GM12878 (cell line): Measurements from ENCODE around the gene LKAAEAR1. TPM values are rescaled to one million over a fixed set of nuclear protein-coding genes. Genes with fewer than 3 reads are reported as not detected.

Source experiments
- ATAC-seq: fragments of 200-7000 bp; cut with Tn5 transposase; 3 replicates; pipeline ENCODE4 v1.9.1; 2020; ENCODE audit warnings: mild to moderate bottlenecking, moderate library complexity
- BruUV-seq: library from RNA; stranded (reverse); fragments of 400-500 nt; replicated peaks from 2 replicates; lab custom pipeline; 2021; lab: Mats Ljungman, UMichigan
- CTCF ChIA-PET: fragments of 300-600 bp; sonication (Branson Sonifier 250); formaldehyde crosslinking; extraction: SDS; loops from one replicate; lab custom pipeline; 2021; ENCODE audit warnings: inconsistent platforms; lab: Yijun Ruan, JAX
- POLR2A ChIA-PET: fragments of 350-600 bp; formaldehyde crosslinking; extraction: SDS; loops from one replicate; lab custom pipeline; 2021; ENCODE audit warnings: inconsistent platforms; lab: Charles Lee
- RAD21 ChIA-PET: fragments of 300-600 bp; sonication (Branson Sonifier 250); formaldehyde crosslinking; loops from one replicate; lab custom pipeline; 2023; ENCODE audit warnings: antibody characterized with exemption; ENCODE audit not compliant: unreplicated experiment; lab: Charles Lee
- SMC1A ChIA-PET: fragments of 300-600 bp; sonication (Branson Sonifier 250); formaldehyde crosslinking; loops from one replicate; lab custom pipeline; 2023; ENCODE audit not compliant: unreplicated experiment, uncharacterized antibody; lab: Charles Lee
- DNase-seq: peaks from one replicate; pipeline ENCODE4 v3.0.0-alpha.2; 2011; ENCODE audit warnings: low read depth, low spot score
- FAIRE-seq: peaks from 3 replicates; lab custom pipeline; 2011; peaks lifted over from hg19 to GRCh38; lab: Jason Lieb, UNC
- H2AFZ ChIP-seq: 2 replicates; pipeline ENCODE4 v1.6.0; 2011; ENCODE audit warnings: low read depth, low read length, control low read depth; ENCODE audit not compliant: control insufficient read depth
- H3K27ac ChIP-seq: 2 replicates; pipeline ENCODE4 v1.5.1; 2011; ENCODE audit warnings: control low read depth; ENCODE audit not compliant: control insufficient read depth, insufficient read depth
- H3K27me3 ChIP-seq, 2 experiments: replicated peaks in 1 of 2; 2 replicates each; pipeline versions ENCODE4 v1.6.0 to v1.6.1; 2011; ENCODE audit warnings: low read length in 1 of 2; ENCODE audit not compliant: control insufficient read depth in 2 of 2, insufficient read depth in 2 of 2
- H3K36me3 ChIP-seq, 2 experiments: 2 replicates each; pipeline ENCODE4 v1.5.1; 2011; ENCODE audit warnings: low read length in 1 of 2; ENCODE audit not compliant: control insufficient read depth in 2 of 2, insufficient read depth in 2 of 2
- H3K4me1 ChIP-seq: 2 replicates; pipeline ENCODE4 v1.6.1; 2011; ENCODE audit warnings: mild to moderate bottlenecking, low read length, moderate library complexity, mixed read lengths; ENCODE audit not compliant: control insufficient read depth, insufficient read depth
- H3K4me2 ChIP-seq: 2 replicates; pipeline ENCODE4 v1.6.0; 2011; ENCODE audit warnings: control low read depth; ENCODE audit not compliant: control insufficient read depth, insufficient read depth
- H3K4me3 ChIP-seq: fragments of 200-600 bp; sonication (generic); 2 replicates; pipeline ENCODE4 v1.5.1; 2016
- H3K79me2 ChIP-seq: 2 replicates; pipeline ENCODE4 v1.6.0; 2011; ENCODE audit warnings: low read length; ENCODE audit not compliant: control insufficient read depth, insufficient read depth
- H3K9ac ChIP-seq: 2 replicates; pipeline ENCODE4 v1.8.0; 2011; ENCODE audit warnings: low read length, control low read depth, mixed read lengths; ENCODE audit not compliant: control insufficient read depth, insufficient read depth
- H3K9me3 ChIP-seq: replicated peaks from 3 replicates; pipeline ENCODE4 v1.5.1; 2011; ENCODE audit warnings: mild to moderate bottlenecking, low read length; ENCODE audit not compliant: control insufficient read depth, insufficient read depth
- H4K20me1 ChIP-seq: 2 replicates; pipeline ENCODE4 v1.6.0; 2011; ENCODE audit not compliant: control insufficient read depth, insufficient read depth
- CHD4 ChIP-seq: fragments of 200-600 bp; sonication (generic); IDR thresholded peaks from 2 replicates; pipeline ENCODE4 v1.6.1; 2016; ENCODE audit warnings: mild to moderate bottlenecking
- DPF2 ChIP-seq: fragments of 450-650 bp; IDR thresholded peaks from 2 replicates; pipeline ENCODE4 v1.6.1; 2017; ENCODE audit warnings: mild to moderate bottlenecking
- KDM1A ChIP-seq: fragments of 200-600 bp; sonication (generic); IDR thresholded peaks from 2 replicates; pipeline ENCODE4 v1.6.1; 2016; ENCODE audit warnings: borderline replicate concordance
- NR2C1 ChIP-seq: fragments of 450-650 bp; IDR thresholded peaks from 2 replicates; pipeline ENCODE4 v1.6.1; 2017; ENCODE audit warnings: antibody characterized with exemption, mild to moderate bottlenecking, moderate library complexity
- PAX5 ChIP-seq: IDR thresholded peaks from 2 replicates; pipeline ENCODE4 v1.6.1; 2011; ENCODE audit warnings: low read depth, low read length, borderline replicate concordance
- POLR2A ChIP-seq: IDR thresholded peaks from 2 replicates; pipeline ENCODE4 v1.6.1; 2011; ENCODE audit warnings: low read depth, mild to moderate bottlenecking, low read length
- SIN3A ChIP-seq: IDR thresholded peaks from 2 replicates; pipeline ENCODE4 v1.6.1; 2012; ENCODE audit warnings: low read depth, low read length, improper control_type of control experiment
- SRF ChIP-seq, 2 experiments: IDR thresholded peaks; 2 replicates each; pipeline ENCODE4 v1.6.1; 2011; ENCODE audit warnings: low read depth in 2 of 2, low read length in 2 of 2, mild to moderate bottlenecking in 1 of 2, moderate library complexity in 1 of 2
- SUZ12 ChIP-seq: fragments of 200-600 bp; sonication (generic); IDR thresholded peaks from one replicate; pipeline ENCODE4 v1.6.1; 2018; ENCODE audit warnings: antibody characterized with exemption, mild to moderate bottlenecking; ENCODE audit not compliant: unreplicated experiment
- TCF3 ChIP-seq: IDR thresholded peaks from 2 replicates; pipeline ENCODE4 v1.6.1; 2012; ENCODE audit warnings: low read depth, mild to moderate bottlenecking, low read length, borderline replicate concordance; ENCODE audit not compliant: insufficient read depth
- WRNIP1 ChIP-seq: IDR thresholded peaks from 2 replicates; pipeline ENCODE4 v1.6.1; 2011; ENCODE audit warnings: low read depth, low read length, improper control_type of control experiment, borderline replicate concordance
- ZSCAN29 ChIP-seq: fragments of 450-650 bp; IDR thresholded peaks from 2 replicates; pipeline ENCODE4 v1.6.1; 2017; ENCODE audit warnings: mild to moderate bottlenecking, moderate library complexity
- WGBS: methylation state at CpG from one replicate; pipeline ENCODE4 v1.1.6; 2016; ENCODE audit warnings: low lambda C conversion rate; ENCODE audit not compliant: insufficient replicate concordance, insufficient coverage; ENCODE audit errors: missing lambda C conversion rate; 5-methylcytosine and 5-hydroxymethylcytosine counted together
- in situ Hi-C: fragments of 300-500 bp; cut with MboI; formaldehyde crosslinking; loops from 9 replicates; pipeline ENCODE4 v1.14.3; 2018; ENCODE audit warnings: mixed read lengths
- intact Hi-C: fragments of 100-400 bp; cut with micrococcal nuclease; formaldehyde crosslinking; loops from one replicate; pipeline ENCODE4 v1.14.2; 2022; ENCODE audit not compliant: unreplicated experiment
- polyA plus RNA-seq, 11 experiments: library from polyadenylated mRNA; depleted of rRNA in 4 of 11; unstranded in 6 of 11; stranded (reverse) in 5 of 11; fragments of >200 nt; fragmentation: Nextera tagmentation in 4 of 11; fragmentation: Illumina TruSeq in 1 of 11; extraction: Ambion mirVana in 4 of 11; extraction: Trizol in 1 of 11; gene quantifications; 1 replicate in 1 of 11; 2 replicates in 10 of 11; pipeline versions ENCODE4 v1.2.1 to v1.2.3, GENCODE V29; 2011 to 2016; ENCODE audit warnings: inconsistent platforms in 2 of 11, missing spikeins in 2 of 11, low read depth in 1 of 11
- total RNA-seq, 4 experiments: library from RNA; depleted of rRNA in 3 of 4; stranded (reverse); fragments of >200 nt in 3 of 4; fragmentation: Illumina TruSeq in 1 of 4; extraction: Trizol in 1 of 4; gene quantifications; 2 replicates each; pipeline versions ENCODE4 v1.2.1 to v1.2.3, GENCODE V29; 2013 to 2021

The LKAAEAR1 gene
- total and polyA plus RNA-seq, 10 of the 15 experiments (the other 5 are each of a cell fraction or from before 2014, with no cell fraction given): not detected

DNA sequence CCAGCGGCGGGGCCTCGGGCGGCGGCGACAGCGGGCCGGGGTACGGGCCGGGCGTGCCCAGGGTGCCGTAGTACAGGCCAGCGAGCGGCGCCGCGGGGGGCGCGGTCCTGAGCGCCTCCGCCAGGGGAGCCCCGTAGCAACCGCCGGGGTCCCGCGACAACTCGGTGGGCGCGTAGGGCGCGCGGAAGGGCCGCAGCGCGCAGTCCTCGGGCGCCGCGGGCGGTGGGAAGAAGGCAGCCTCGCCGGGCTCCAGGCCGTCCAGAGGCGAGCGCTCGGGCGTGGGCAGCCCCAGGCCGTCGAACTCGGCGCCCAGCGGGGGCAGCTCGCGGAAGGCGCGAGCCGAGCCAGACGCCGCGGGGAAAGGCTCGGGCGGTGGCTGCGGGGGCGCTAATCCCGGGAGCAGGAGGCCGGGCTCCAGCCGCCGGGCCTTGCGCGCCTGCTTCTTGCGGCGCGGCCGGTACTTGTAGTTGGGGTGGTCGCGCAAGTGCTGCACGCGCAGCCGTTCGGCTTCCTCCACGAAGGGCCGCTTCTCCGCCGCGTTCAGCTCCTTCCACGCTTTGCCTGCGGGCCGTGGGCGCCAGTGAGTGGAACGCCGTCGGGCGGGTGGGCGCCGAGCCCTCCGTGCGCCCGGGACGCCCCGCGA lies 35.7 kb downstream of the LKAAEAR1 start (continued):
- TF ChIP-seq DPF2 (0 out of 2 replicates have a peak, but pooled peaks have one; percentile 45), ZSCAN29 (no peak), TCF3 (no peak), SUZ12 (peak; percentile 78), NR2C1 (no peak), CHD4 (no peak), PAX5 (no peak), SIN3A (no peak), KDM1A (no peak)
- TF ChIP-seq, all 136 proteins: peak for 5

DNA sequence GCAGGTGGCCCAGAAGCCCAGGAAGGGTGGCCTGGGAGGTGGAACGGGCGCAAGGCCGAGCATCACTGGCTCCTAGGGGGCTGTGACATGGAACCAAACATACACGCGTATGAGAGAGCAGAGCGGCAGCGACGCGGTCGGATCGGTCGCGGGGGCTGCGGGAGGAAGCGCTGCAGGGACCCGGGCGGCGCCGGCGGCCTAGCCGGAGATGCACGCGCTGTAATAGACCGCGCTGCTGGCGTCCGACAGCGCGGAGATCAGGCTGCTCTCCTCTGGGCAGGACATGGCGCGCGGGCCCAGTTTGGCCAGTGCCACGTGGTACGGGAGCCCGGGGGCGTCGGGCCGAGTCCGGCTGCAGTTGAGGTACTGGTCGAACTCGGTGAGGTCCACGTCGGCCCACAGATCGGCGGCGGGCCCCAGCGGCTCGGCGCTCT lies 36.2 kb downstream of the LKAAEAR1 start:
- ChIA-PET RAD21 (no interaction called here), CTCF (interaction anchor here (1.1 kb wide), 1 partner anchor 11 kb away, joined by 3 read pairs; no protein-coding TSS in a partner anchor)
- intact Hi-C loops: no loop called here
- 0 out of 2 replicates have a peak, but pooled peaks have one; percentile 29 for TF ChIP-seq POLR2A
- no peak for TF ChIP-seq WRNIP1
- TF ChIP-seq SRF (IDR thresholded peaks at IDR 0.05; ENCODE audit: low read depth in 2 of 2, low read length in 2 of 2): no peak
- TF ChIP-seq, all 136 proteins: peak for 1
- Histone ChIP-seq H3K4me2 (0 out of 2 replicates have a peak overlapping the region, but pooled peaks have one; percentile 9), H3K4me1 (no peaks in the 10 kb centered on the region), H4K20me1 (no peaks in the 10 kb centered on the region), H3K79me2 (no peaks in the 10 kb centered on the region), H3K9me3 (no peaks in the 10 kb centered on the region), H2AFZ (no peak overlapping the region), H3K27me3 (peaks cover 4 to 14% of the 10 kb centered on the region in 2 experiments; a peak in 3 of 4 replicates), H3K27ac (no peak overlapping the region), H3K36me3 (no peaks in the 10 kb centered on the region), H3K9ac (no peak overlapping the region), H3K4me3 (no peak overlapping the region)
- WGBS: 65% methylated on average over 49 of the region's 49 CpGs
- POLR2A ChIA-PET: no interaction called here
- SMC1A ChIA-PET: interaction anchor here (1.6 kb wide), 1 partner anchor 11 kb away, joined by 3 read pairs; the partner anchor contains the start of gene C20orf204
- in situ Hi-C loops: no loop called here
- ATAC-seq (peak; percentile 7), FAIRE-seq (no peak), DNase-seq (no peak)
- BruUV-seq: no TSS peak
